SU-DHL-6 (cell line): ENCODE data around the gene HPCAL4.
A peak's percentile ranks its signal among the peaks of the same experiment; 100 is the strongest.

Experiments used
- H2AFZ ChIP-seq: fragments of 200-600 bp; sonication (generic); 2 replicates; pipeline ENCODE4 v1.6.1; 2014; ENCODE audit warnings: low read depth, mild to moderate bottlenecking, moderate library complexity, mixed read lengths, antibody characterized with exemption, low read length; ENCODE audit not compliant: severe bottlenecking
- H3F3A ChIP-seq: fragments of 200-600 bp; shearing (Covaris generic); 2 replicates; pipeline ENCODE4 v1.6.0; 2016; ENCODE audit warnings: antibody characterized with exemption, mild to moderate bottlenecking; ENCODE audit not compliant: insufficient read depth
- H3K27ac ChIP-seq: fragments of 200-600 bp; sonication (generic); 2 replicates; pipeline ENCODE4 v1.5.1; 2016; ENCODE audit warnings: low read depth, mild to moderate bottlenecking, low read length, moderate library complexity, mixed read lengths
- H3K27me3 ChIP-seq: fragments of 200-600 bp; sonication (generic), shearing (Covaris generic); 2 replicates; pipeline ENCODE4 v1.6.0; 2014; ENCODE audit warnings: mild to moderate bottlenecking, low read length
- H3K36me3 ChIP-seq: fragments of 200-600 bp; sonication (generic); 2 replicates; pipeline ENCODE4 v1.6.1; 2014; ENCODE audit warnings: mild to moderate bottlenecking, low read length, mixed read lengths
- H3K4me2 ChIP-seq: fragments of 300-600, 200-600 bp; shearing (Covaris generic), sonication (generic); 2 replicates; pipeline ENCODE4 v1.6.0; 2014; ENCODE audit warnings: low read length, low read depth, mild to moderate bottlenecking; ENCODE audit not compliant: poor library complexity, severe bottlenecking
- H3K4me3 ChIP-seq: fragments of 200-600 bp; sonication (generic); 2 replicates; pipeline ENCODE4 v1.5.1; 2014; ENCODE audit warnings: antibody characterized with exemption, low read length, mild to moderate bottlenecking, mixed read lengths; ENCODE audit not compliant: insufficient read depth, poor library complexity, severe bottlenecking
- H3K79me2 ChIP-seq: fragments of 200-600 bp; sonication (generic); 2 replicates; pipeline ENCODE4 v1.6.1; 2014; ENCODE audit warnings: mild to moderate bottlenecking, low read length, moderate library complexity; ENCODE audit not compliant: insufficient read depth
- H3K9ac ChIP-seq: fragments of 200-600 bp; sonication (generic); 2 replicates; pipeline ENCODE4 v1.7.0; 2014; ENCODE audit warnings: mild to moderate bottlenecking, low read length
- H3K9me2 ChIP-seq: fragments of 200-600 bp; sonication (generic); replicated peaks from 2 replicates; pipeline ENCODE4 v1.6.1; 2014; ENCODE audit warnings: low read length; ENCODE audit not compliant: insufficient read depth
- H3K9me3 ChIP-seq: fragments of 200-600 bp; sonication (generic); 2 replicates; pipeline ENCODE4 v1.6.1; 2014; ENCODE audit warnings: low read length, mixed read lengths; ENCODE audit not compliant: insufficient read depth
- H4K20me1 ChIP-seq: fragments of 200-600 bp; sonication (generic); 2 replicates; pipeline ENCODE4 v1.6.1; 2014; ENCODE audit warnings: low read depth, mild to moderate bottlenecking, antibody characterized with exemption, low read length, moderate library complexity, mixed read lengths
- EZH2phosphoT487 ChIP-seq: fragments of 200-600 bp; sonication (generic), shearing (Covaris generic); conservative IDR thresholded peaks from 2 replicates; pipeline ENCODE4 v1.6.1; 2018; ENCODE audit warnings: mild to moderate bottlenecking, antibody characterized with exemption, low read length, moderate library complexity, mixed read lengths
- TF ChIP-seq, protein P1 (sequence below): fragments of 200-600 bp; sonication (generic); IDR thresholded peaks from one replicate; pipeline ENCODE4 v1.5.1; 2017; ENCODE audit warnings: antibody characterized with exemption, mild to moderate bottlenecking, low read length, moderate library complexity; ENCODE audit not compliant: insufficient read depth, poor library complexity, severe bottlenecking

Gene HPCAL4

DNA sequence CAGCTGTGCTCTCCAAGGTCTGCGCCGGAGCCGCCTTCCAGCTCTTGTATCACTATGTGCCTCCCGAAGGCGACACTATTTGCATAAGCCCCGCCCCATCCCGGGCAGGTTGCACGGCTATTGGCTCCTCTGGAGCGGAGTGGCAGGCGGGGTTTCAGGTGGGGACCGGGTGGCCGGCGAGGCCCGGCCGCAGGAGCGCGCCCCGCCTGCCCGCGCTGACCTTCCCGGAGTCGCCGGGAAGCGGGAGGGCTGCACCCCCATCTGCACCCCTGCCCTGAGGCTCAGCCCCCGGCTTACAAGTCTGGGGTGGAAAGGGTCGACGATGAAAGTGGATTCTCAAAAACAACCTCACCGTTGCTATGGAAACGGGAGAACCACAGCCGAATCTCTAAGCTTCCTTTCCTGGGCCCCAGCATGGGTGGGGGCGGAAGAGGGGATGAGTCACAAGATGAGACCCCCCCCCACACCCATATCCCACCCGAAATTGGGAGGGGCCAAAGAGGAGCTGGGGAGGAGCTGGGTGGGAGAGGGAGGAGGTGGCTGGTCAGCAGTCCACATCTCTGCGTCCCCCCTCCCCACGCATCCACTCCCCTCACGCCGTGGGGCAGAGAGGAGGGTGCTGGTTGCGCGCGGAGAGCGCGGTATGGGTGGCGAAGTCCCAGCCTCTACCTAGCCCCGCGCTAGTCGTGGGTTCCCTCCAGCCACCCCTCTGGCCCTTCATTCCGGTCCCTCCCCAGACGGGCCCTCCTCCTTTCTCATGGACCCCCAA, at the start of gene HPCAL4:
HPCAL4 (minus strand) TSS at position 51 of the 769 bp plus-strand sequence. CDS start 6,830 bp downstream, outside the sequence.
- Histone ChIP-seq H3K79me2 (no peaks in the 10 kb centered on the region), H3K9me2 (no peaks in the 10 kb centered on the region), H3K27me3 (no peaks in the 10 kb centered on the region), H2AFZ (no peak within 1 kb of the TSS), H4K20me1 (no peaks in the 10 kb centered on the region), H3F3A (no peaks in the 10 kb centered on the region), H3K9ac (no peak within 1 kb of the TSS), H3K9me3 (no peaks in the 10 kb centered on the region), H3K4me2 (peak within 1 kb of the TSS; percentile 51), H3K36me3 (no peaks in the 10 kb centered on the region), H3K4me3 (peak within 1 kb of the TSS; percentile 46), H3K27ac (no peak within 1 kb of the TSS)
- TF ChIP-seq, protein P1, sequence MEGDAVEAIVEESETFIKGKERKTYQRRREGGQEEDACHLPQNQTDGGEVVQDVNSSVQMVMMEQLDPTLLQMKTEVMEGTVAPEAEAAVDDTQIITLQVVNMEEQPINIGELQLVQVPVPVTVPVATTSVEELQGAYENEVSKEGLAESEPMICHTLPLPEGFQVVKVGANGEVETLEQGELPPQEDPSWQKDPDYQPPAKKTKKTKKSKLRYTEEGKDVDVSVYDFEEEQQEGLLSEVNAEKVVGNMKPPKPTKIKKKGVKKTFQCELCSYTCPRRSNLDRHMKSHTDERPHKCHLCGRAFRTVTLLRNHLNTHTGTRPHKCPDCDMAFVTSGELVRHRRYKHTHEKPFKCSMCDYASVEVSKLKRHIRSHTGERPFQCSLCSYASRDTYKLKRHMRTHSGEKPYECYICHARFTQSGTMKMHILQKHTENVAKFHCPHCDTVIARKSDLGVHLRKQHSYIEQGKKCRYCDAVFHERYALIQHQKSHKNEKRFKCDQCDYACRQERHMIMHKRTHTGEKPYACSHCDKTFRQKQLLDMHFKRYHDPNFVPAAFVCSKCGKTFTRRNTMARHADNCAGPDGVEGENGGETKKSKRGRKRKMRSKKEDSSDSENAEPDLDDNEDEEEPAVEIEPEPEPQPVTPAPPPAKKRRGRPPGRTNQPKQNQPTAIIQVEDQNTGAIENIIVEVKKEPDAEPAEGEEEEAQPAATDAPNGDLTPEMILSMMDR = no peak
- no peak for TF ChIP-seq EZH2phosphoT487

- TF ChIP-seq, protein P1 = no peak
- no peak for TF ChIP-seq EZH2phosphoT487
- Histone ChIP-seq H3K27ac (no peak within 1 kb of the TSS), H2AFZ (peak within 1 kb of the TSS; percentile 77), H3K9me2 (no peaks in the 10 kb centered on the region), H3K4me2 (peak within 1 kb of the TSS; percentile 75), H3K79me2 (peaks cover 16% of the 10 kb centered on the region), H3K9ac (peak within 1 kb of the TSS; percentile 78), H3F3A (0 out of 2 replicates have a peak, but pooled peaks cover 3% of the 10 kb centered on the region), H3K27me3 (no peaks in the 10 kb centered on the region), H3K36me3 (peaks cover 14% of the 10 kb centered on the region; the same call in 1 of the 2 replicates), H3K4me3 (peak within 1 kb of the TSS; percentile 73), H3K9me3 (no peaks in the 10 kb centered on the region), H4K20me1 (no peaks in the 10 kb centered on the region)
These were observed 47.6 kb upstream of the HPCAL4 start, which contains the start of gene PPIE for GRCh38 chr1:39738622-39739366. Gene PPIE (plus strand): TSS chr1:39738882. CDS start chr1:39738901, 19 bp downstream.

DNA sequence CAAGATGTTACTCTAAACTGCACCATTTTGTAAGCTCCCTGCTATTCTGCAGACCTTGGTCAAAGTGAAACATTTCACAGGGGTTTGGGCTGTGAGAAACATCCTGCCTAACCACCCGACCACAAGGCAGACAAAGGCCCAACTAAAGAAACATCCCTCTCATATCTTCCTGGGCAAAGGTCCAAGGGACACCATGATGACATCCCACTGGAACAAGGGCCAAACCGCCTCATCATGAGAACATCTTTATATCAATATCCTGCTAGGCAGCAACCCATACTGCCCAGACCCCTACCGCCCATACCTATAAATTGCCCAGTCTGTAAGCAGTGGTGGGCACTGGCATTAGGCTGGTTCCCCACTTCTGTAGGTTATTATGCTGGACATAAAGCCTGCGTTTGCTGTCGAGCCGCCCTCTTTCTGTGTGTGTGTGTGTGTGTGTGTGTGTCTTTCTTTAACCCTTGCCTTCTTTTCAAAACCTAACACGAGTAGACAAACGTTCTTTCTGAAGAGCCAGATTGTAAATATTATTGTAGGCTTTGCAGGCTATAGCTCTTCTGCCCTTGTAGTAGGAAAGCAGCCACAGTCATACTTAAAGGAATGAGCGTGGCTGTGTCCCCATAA, 46.4 kb upstream of the HPCAL4 start:
- Histone ChIP-seq H3F3A (0 out of 2 replicates have a peak, but pooled peaks cover 3% of the 10 kb centered on the region), H3K4me3 (no peak overlapping the region), H3K9ac (no peak overlapping the region), H3K4me2 (no peak overlapping the region), H3K79me2 (peaks cover 16% of the 10 kb centered on the region), H4K20me1 (no peaks in the 10 kb centered on the region), H2AFZ (peak overlapping the region; percentile 54), H3K9me2 (no peaks in the 10 kb centered on the region), H3K27ac (no peak overlapping the region), H3K9me3 (no peaks in the 10 kb centered on the region), H3K27me3 (no peaks in the 10 kb centered on the region), H3K36me3 (peaks cover 7% of the 10 kb centered on the region; the same call in 1 of the 2 replicates)
- TF ChIP-seq EZH2phosphoT487 = no peak
- TF ChIP-seq, protein P1 = no peak
